Stimulated activated CD4-positive, alpha-beta T cell treated with anti-CD3 and anti-CD28 coated beads, Interleukin-15, amount 100 ng/mL, for 1 hour (primary cell): ENCODE data around the gene ERICH2.

Source experiments
- DNase-seq, 2 donors: peaks; one replicate each; pipeline ENCODE4 v3.0.0-alpha.2; 2020; ENCODE audit warnings: low read depth in 1 of 2, low spot score in 1 of 2

ERICH2 gene

DNA sequence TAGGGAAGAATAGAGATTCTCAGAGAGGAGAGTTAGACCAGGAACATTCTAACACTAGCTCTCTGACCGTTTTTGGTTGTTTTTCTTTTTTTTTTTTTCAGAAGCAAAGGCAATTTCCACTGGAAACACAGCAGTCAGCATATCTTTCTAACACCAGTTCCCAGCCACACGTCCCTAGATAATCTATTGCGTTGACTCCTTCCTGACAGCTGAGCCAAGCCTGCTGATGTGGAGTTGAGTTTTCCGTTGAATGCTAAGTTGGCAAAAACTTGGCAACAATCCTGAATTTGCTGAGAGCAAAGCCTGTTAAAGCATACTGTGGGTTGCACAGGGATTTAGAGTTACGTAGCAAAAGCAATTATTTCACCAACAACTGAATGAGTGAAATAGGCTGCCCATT is 65.8 kb downstream of the ERICH2 start:
- no peak for DNase-seq

DNA sequence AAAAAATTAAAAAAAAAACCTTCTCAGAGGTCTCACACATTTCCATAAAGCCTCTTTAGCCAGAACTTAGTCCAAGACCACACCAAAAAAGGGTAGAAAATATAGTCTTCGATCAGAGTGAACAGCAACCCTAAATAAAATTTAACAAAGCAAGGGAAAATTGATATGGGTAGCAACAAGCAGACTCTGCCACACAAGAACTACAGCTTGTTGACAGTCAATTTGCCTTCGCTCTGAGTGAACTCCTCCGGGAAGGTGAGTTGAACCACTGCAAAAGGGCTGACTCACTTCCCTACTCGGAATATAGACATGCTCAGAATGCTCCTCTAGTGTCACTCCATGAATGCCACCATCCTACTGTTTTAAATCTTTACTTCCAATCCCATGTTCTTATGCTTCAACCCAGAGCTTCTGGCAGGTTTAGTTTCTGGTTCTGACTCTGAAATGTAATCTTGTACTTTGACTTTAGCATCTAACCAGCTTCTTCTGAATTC is 70.6 kb downstream of the ERICH2 start:
- no peak for DNase-seq

DNA sequence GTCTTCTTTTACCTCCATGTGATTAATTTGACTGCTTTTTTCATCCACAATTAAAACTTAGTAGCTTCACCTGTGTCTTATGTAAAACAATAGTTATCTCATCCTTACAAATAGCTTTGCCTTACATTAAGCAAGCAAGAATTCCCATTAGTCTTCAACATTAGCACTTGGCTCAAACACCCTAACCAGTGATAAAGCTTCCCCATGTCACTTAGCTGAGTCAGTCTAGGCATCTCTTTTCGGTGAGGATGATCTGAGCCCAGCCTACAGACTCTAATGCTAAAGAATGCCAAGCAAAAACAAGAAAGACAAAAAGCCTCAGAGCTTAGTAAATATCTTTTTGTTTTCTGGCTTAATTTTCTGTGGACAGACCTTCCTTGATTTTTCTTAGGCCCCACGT is 72.6 kb downstream of the ERICH2 start:
- no peak for DNase-seq

DNA sequence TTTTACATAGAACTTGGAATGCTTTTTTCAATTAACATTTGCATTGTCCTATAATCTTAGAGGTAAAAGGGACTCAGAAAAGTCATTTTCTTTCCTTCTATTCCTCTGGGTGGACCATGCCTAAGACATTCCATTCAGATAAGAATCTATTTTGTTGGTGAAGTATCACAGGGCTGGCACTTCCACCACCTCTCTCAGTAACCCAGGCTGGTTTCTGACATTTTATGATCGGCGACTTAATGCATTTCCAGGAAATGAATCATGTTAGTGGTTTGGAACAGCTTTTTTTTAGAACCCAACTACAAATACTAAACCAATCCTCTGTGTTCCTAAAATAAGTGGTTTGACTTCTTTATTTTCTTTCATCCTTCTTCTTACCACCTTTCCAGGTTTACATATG is 73.5 kb downstream of the ERICH2 start:
- no peak for DNase-seq

DNA sequence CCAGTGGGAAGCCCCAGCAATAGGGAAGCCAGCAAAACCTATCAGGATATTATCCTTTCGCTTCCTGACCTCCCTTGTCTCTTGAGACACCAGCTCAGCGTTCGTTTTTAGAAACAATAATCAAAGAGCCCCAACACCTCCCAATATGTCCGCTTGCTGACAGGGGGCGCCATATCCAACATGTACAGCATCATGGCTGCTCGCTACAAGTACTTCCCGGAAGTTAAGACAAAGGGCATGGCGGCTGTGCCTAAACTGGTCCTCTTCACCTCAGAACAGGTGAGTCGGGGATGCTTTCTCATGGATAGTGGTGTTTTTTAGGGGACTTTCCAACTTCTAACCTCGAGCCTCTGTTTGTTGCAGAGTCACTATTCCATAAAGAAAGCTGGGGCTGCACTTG is 75.2 kb downstream of the ERICH2 start:
- no peak for DNase-seq

DNA sequence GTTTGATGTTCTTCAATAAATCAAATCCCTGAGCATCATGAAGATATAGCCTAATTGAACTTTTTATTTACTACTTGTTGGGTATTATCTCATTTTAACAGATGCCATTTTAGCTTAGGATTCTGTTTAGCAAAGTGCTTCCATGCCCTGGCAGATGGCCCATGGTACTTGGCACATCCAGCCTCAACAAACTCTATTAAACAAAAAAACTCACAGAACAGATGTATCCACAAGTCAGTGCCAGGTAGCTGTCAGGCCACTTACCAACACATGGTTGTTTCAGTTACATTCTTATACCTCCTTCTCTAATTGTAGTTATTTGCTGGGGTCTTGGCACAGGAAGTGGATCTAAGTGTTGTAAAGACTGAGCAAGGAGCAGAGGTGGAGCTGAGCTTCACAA is 76.1 kb downstream of the ERICH2 start:
- DNase-seq: no peak

DNA sequence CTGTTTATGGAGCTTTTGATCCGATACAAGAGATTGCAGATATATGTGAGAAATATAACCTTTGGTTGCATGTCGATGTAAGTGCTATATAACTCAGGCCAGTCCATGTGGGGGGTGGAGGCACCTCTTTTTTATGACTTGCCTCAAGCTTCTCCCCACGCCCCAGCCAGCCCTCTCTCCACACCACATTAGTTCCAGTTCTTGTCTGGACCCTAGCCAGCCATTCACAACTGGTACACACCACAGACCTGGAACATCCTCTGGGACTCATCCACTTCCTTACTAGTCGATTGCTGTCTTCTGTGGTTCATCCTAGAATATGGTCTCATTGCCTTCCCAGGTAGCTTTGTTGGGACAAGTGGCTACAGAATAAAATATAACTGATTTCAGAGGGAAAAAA is 77.5 kb downstream of the ERICH2 start:
- DNase-seq: no peak
